Subcutaneous abdominal adipose tissue (tissue), 5 donors: ENCODE measurements around the gene GTSE1.

Source experiments
- H3K27ac ChIP-seq: one replicate; pipeline ENCODE4 v1.7.0; 2013; ENCODE audit warnings: low read depth, mild to moderate bottlenecking, inconsistent platforms, low read length, moderate library complexity
- H3K27me3 ChIP-seq, 5 donors: one replicate each; pipeline ENCODE4 v1.7.0; 2013; ENCODE audit warnings: low read length in 5 of 5, inconsistent platforms in 1 of 5; ENCODE audit not compliant: control insufficient read depth in 5 of 5, insufficient read depth in 4 of 5
- H3K36me3 ChIP-seq, 5 donors: one replicate each; pipeline ENCODE4 v1.7.0; 2013; ENCODE audit warnings: low read length in 5 of 5; ENCODE audit not compliant: control insufficient read depth in 5 of 5, insufficient read depth in 5 of 5
- H3K4me1 ChIP-seq, 5 donors: one replicate each; pipeline ENCODE4 v1.7.0; 2013; ENCODE audit warnings: low read length in 5 of 5, mild to moderate bottlenecking in 3 of 5, moderate library complexity in 1 of 5; ENCODE audit not compliant: control insufficient read depth in 5 of 5, insufficient read depth in 5 of 5
- H3K4me3 ChIP-seq, 5 donors: one replicate each; pipeline ENCODE4 v1.7.0; 2013; ENCODE audit warnings: low read length in 5 of 5, low read depth in 1 of 5
- H3K9ac ChIP-seq, 5 donors: one replicate each; pipeline ENCODE4 v1.7.0; 2013; ENCODE audit warnings: low read length in 5 of 5, mild to moderate bottlenecking in 4 of 5, moderate library complexity in 3 of 5
- H3K9me3 ChIP-seq, 5 donors: one replicate each; pipeline ENCODE4 v1.7.0; 2013; ENCODE audit warnings: low read length in 5 of 5; ENCODE audit not compliant: control insufficient read depth in 5 of 5
- donor health status: healthy.
- donor health status: healthy.
- donor health status: healthy.
- donor health status: healthy.
- donor health status: healthy.

The GTSE1 gene

DNA sequence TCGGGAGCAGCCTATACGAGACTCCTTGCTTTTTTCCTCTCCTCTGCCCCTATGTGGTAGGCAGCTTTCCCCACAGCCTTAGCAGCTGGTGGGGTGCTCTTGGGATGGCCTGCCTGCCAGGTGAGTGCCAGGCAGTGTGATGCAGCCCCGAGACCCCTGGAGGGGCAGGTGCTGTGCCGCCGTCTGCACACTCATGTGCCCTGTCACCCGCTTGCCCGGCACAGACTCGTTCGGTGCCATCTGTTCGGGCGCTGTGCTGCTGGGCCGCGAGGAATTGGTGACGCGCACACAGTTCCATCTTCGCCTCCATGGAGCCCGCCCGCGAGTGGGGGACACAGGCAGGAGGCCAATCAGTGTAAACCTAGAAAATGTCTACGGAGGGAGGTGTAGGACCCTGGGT is 54.0 kb downstream of the GTSE1 start:
- H3K36me3 ChIP-seq: peaks cover 8 to 97% (median 84%) of the 10 kb centered on the region in 5 donors
- no peak overlapping the region for H3K9ac ChIP-seq
- H3K4me3 ChIP-seq: no peak overlapping the region
- H3K9me3 ChIP-seq: no peaks in the 10 kb centered on the region
- H3K27me3 ChIP-seq: no peaks in the 10 kb centered on the region
- H3K27ac ChIP-seq: no peak overlapping the region
- no peaks in the 10 kb centered on the region for H3K4me1 ChIP-seq

- H3K9me3 ChIP-seq: no peaks in the 10 kb centered on the region
- H3K27me3 ChIP-seq: no peaks in the 10 kb centered on the region
- H3K9ac ChIP-seq: no peak overlapping the region
- peaks cover 6 to 97% (median 87%) of the 10 kb centered on the region in 5 donors for H3K36me3 ChIP-seq
- no peak overlapping the region for H3K4me3 ChIP-seq
- no peaks in the 10 kb centered on the region for H3K4me1 ChIP-seq
- no peak overlapping the region for H3K27ac ChIP-seq
These were observed 54.6 kb downstream of the GTSE1 start for GRCh38 chr22:46351131-46351735.

- Histone ChIP-seq H3K9ac (no peak overlapping the region), H3K27ac (no peak overlapping the region), H3K4me1 (no peaks in the 10 kb centered on the region), H3K36me3 (peaks cover 4 to 97% (median 87%) of the 10 kb centered on the region in 5 donors), H3K4me3 (no peak overlapping the region), H3K27me3 (no peaks in the 10 kb centered on the region), H3K9me3 (no peaks in the 10 kb centered on the region)
These were observed 55.1 kb downstream of the GTSE1 start for GRCh38 chr22:46351767-46352166.

GRCh38 chr22:46352276-46352675 is 55.6 kb downstream of the GTSE1 start:
- Histone ChIP-seq H3K27me3 (no peaks in the 10 kb centered on the region), H3K27ac (no peak overlapping the region), H3K9me3 (no peaks in the 10 kb centered on the region), H3K4me3 (no peak overlapping the region), H3K4me1 (no peaks in the 10 kb centered on the region), H3K9ac (no peak overlapping the region), H3K36me3 (peaks cover 4 to 98% (median 87%) of the 10 kb centered on the region in 5 donors)

DNA sequence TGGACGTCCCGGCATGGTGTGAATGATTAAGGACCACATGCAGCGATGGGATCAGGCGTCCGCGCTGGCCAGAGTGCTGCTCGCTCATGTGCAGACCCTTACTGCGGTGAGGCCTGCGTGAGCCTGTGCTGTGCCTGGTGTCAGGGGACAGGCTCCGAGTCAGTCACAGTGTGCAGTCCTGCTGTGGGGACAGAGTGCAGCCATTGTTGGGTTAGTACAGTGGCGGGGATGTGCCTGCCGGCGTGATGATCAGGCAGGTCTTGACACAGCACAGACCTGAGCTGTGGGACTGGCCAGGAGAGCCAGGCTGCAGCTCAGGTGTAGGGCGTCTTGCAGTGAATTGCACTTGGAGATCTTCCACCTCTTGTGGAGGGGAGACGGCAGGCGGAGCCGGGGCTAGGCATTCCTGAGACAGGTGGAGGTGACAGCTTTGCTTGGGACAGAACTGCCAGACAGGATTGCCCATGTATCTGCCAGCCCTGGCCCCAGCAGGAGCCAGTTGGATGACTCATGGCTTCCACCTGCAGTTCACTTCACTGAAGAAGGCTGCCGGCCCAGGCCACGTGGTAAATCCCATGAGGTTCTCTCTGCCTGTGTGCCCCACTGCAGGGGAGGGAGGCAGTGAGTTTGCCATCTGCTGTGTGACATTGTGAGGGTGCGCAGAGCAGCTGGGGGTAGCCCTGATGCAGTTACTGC is 56.2 kb downstream of the GTSE1 start:
- Histone ChIP-seq H3K27me3 (no peaks in the 10 kb centered on the region), H3K27ac (no peak overlapping the region), H3K4me3 (no peak overlapping the region), H3K36me3 (peaks cover 4 to 97% (median 84%) of the 10 kb centered on the region in 5 donors), H3K4me1 (no peaks in the 10 kb centered on the region), H3K9ac (no peak overlapping the region), H3K9me3 (no peaks in the 10 kb centered on the region)

GRCh38 chr22:46353483-46354105 is 56.9 kb downstream of the GTSE1 start:
- no peak overlapping the region for H3K4me3 ChIP-seq
- no peak overlapping the region for H3K27ac ChIP-seq
- H3K9ac ChIP-seq: no peak overlapping the region
- no peaks in the 10 kb centered on the region for H3K27me3 ChIP-seq
- no peaks in the 10 kb centered on the region for H3K9me3 ChIP-seq
- peaks cover 4 to 95% (median 83%) of the 10 kb centered on the region in 5 donors for H3K36me3 ChIP-seq
- H3K4me1 ChIP-seq: no peaks in the 10 kb centered on the region

DNA sequence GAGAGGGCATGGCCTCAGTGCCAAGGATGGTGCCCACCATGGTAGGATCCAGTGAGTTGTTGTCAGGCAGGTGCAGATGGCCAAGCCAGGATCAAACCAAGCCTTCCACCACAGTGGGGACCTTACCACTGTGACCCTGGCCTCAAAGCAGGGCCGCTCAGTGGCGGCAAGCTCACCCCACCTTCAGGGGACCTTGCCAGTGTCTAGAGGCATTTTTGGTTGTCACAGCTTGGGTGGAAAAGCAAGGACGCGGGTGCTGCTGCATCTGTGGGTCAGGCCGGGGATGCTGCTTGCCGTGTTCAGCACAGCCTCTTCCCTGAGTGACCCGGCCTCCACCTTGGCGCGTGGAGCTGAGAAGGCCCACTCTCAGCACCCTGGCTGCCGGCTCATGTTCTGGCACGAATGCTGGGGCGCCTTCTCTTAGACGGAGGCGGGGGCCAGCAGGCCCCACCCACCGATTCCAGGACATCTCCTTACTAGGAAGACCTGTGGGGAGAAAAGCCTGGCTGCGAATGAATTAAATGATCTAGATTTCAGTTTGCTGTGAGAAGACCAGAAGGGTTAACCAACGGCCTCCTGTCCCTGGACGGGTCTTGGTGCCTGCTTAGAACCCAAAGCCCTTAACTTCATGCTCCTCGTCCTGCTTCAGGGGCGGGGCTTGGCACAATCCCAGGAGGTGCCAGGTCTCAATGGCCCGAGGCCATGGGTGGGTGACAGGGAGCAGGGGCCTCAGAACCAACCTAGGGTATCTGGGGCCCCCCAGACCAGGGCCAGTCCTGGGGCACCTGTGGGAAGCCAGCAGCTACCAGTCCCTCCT is 57.7 kb downstream of the GTSE1 start:
- H3K9me3 ChIP-seq: no peaks in the 10 kb centered on the region
- no peaks in the 10 kb centered on the region for H3K4me1 ChIP-seq
- H3K27me3 ChIP-seq: no peaks in the 10 kb centered on the region
- no peak overlapping the region for H3K4me3 ChIP-seq
- no peak overlapping the region for H3K9ac ChIP-seq
- H3K36me3 ChIP-seq: peaks cover 4 to 95% (median 77%) of the 10 kb centered on the region in 5 donors
- no peak overlapping the region for H3K27ac ChIP-seq

DNA sequence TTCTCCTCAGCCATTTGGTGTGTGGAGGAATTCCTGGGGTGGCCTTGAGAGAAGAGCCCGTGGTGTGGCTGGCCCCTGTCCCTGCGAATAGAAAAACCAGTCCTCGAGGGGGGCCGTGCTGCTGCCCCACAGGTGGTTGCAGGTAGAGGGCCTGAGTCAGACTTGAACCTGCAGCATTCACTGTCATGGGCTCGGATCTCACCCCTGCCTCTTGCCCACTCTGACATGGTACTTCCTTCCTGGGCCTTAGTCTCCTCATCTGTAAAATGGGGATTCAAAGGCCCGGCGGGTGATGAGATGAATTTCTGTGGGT is 58.3 kb downstream of the GTSE1 start:
- Histone ChIP-seq H3K36me3 (peaks cover 3 to 94% (median 73%) of the 10 kb centered on the region in 5 donors), H3K4me1 (no peaks in the 10 kb centered on the region), H3K4me3 (no peak overlapping the region), H3K27ac (no peak overlapping the region), H3K9me3 (no peaks in the 10 kb centered on the region), H3K27me3 (no peaks in the 10 kb centered on the region), H3K9ac (no peak overlapping the region)

DNA sequence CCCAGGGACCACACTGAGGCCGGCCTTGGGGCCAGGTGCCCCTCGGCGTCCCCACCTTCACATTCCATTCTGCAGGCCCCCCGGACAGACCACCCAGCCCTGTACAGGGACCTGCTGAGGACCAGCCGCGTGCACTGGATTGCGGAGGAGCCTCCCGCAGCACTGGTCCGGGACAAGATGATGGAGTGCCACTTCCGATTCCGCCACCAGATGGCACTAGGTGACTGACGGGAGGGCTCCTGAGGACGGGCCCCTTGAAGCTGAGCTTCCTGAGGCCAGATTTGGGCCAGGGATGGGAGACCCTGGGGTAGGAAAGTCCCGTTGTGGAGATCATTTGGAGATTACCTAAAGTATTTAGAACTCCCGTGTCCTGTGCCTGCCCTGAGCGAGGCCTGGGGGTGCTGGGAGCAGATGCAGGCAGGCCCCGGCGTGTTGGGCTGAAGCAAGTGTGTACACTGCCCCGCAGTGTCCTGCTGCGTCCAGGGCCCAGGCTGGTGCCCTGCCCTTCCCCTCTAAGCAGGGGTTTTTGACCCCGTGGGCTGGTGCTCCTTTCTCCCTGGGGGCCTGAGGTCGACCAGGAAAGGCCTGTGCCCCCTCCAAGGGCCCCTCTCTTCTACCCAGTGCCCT is 58.8 kb downstream of the GTSE1 start:
- H3K4me1 ChIP-seq: no peaks in the 10 kb centered on the region
- H3K9me3 ChIP-seq: peaks cover 0 to 3% (median 0%) of the 10 kb centered on the region in 5 donors
- H3K9ac ChIP-seq: no peak overlapping the region
- H3K27ac ChIP-seq: no peak overlapping the region
- H3K4me3 ChIP-seq: no peak overlapping the region
- peaks cover 0 to 89% (median 68%) of the 10 kb centered on the region in 5 donors for H3K36me3 ChIP-seq
- no peaks in the 10 kb centered on the region for H3K27me3 ChIP-seq
